ENCODE data around the gene SAMD9. TPM values are rescaled to one million over a fixed set of nuclear protein-coding genes. Genes with fewer than 3 reads are reported as not detected.

SAMD9 gene
- total RNA-seq, 1 donor from 2014 or later: 2.0 TPM

DNA sequence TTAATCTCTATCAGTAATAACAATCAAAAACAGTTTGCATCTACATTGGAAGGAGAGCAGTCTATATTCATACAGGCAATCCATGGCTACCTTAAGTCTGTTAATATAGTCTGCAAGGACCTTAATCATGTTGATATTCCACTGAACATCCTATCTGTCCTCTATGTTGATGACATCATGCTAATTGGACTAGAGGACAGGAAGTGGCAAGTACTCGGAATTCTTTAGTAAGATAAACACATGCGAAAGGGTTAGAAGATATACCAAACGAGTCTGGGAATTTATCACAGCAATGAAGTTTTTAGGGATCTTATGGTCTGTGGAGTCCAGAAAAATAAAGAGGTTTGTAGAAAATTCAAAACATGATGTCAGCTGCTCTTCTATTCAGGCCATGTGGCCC lies 41.7 kb upstream of the SAMD9 start:
- TF ChIP-seq, protein P1, sequence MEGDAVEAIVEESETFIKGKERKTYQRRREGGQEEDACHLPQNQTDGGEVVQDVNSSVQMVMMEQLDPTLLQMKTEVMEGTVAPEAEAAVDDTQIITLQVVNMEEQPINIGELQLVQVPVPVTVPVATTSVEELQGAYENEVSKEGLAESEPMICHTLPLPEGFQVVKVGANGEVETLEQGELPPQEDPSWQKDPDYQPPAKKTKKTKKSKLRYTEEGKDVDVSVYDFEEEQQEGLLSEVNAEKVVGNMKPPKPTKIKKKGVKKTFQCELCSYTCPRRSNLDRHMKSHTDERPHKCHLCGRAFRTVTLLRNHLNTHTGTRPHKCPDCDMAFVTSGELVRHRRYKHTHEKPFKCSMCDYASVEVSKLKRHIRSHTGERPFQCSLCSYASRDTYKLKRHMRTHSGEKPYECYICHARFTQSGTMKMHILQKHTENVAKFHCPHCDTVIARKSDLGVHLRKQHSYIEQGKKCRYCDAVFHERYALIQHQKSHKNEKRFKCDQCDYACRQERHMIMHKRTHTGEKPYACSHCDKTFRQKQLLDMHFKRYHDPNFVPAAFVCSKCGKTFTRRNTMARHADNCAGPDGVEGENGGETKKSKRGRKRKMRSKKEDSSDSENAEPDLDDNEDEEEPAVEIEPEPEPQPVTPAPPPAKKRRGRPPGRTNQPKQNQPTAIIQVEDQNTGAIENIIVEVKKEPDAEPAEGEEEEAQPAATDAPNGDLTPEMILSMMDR (IDR thresholded peaks at IDR 0.05; ENCODE audit: insufficient read depth, low read length, poor library complexity, severe bottlenecking): no peak
- Histone ChIP-seq H3K36me3 (ENCODE audit: control insufficient read depth, insufficient read depth, low read length) (no peaks in the 10 kb centered on the region), H3K4me3 (ENCODE audit: low read depth, low read length) (no peak overlapping the region), H3K27me3 (ENCODE audit: control insufficient read depth, insufficient read depth, low read length) (no peaks in the 10 kb centered on the region)
- no peak for DNase-seq (ENCODE audit: low read depth)

DNA sequence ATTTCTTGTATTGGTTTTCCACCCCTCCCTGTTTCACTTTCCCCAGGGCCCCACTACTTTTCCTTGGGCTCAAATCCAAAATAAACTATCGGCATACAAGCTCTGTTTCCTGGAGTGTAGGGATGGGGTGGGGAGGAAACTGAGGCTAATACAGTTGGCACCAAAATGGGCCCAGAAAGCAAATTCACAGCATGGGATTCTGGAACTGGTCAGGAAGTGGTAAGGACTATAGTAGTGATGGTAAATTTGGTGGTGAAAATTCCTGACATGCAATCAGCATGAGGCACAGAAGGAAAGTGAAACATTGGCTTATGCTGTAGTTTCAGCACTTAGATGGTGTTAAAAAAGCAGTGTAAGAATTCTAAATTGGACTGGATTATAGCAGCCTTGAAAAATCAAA lies 39.1 kb upstream of the SAMD9 start:
- H3K36me3 ChIP-seq (ENCODE audit: control insufficient read depth, insufficient read depth, low read length): no peaks in the 10 kb centered on the region
- TF ChIP-seq, protein P1 (IDR thresholded peaks at IDR 0.05; ENCODE audit: insufficient read depth, low read length, poor library complexity, severe bottlenecking): no peak
- no peak overlapping the region for H3K4me3 ChIP-seq (ENCODE audit: low read depth, low read length)
- H3K27me3 ChIP-seq (ENCODE audit: control insufficient read depth, insufficient read depth, low read length): no peaks in the 10 kb centered on the region
- no peak for DNase-seq (ENCODE audit: low read depth)

DNA sequence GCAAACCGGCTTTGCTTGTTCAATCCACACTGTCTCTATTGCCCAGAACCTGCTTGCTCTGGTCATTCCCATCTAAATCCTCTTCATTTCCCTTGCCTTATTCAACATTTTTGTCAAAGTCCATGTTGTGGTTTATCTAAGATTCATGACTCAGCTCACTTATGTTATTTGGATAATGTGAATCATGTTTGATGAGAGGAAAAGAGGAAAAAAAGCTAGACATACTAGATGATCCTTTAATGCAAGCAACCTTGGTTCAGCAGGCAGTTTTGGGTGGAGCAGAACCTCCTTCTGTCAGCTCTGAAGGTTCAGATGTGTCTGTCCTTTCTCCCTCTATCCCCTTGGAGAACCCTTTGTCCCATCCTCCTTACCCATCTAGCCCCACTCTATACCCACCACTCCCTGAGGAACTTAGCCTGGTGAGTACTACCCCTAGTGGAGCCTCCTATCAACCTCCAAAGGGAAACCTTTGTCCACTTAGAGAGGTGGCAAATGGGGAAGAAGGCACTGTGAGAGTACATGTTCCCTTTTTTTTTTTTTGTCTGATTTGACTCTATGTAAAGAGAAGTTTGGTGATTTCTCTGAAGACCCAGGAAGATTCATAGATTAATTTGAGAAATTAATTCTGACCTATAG lies 32.5 kb upstream of the SAMD9 start:
- DNase-seq (ENCODE audit: low read depth): no peak
- H3K4me3 ChIP-seq (ENCODE audit: low read depth, low read length): no peak overlapping the region
- TF ChIP-seq, protein P1 (IDR thresholded peaks at IDR 0.05; ENCODE audit: insufficient read depth, low read length, poor library complexity, severe bottlenecking): no peak
- H3K27me3 ChIP-seq (ENCODE audit: control insufficient read depth, insufficient read depth, low read length): peaks cover 3% of the 10 kb centered on the region
- H3K36me3 ChIP-seq (ENCODE audit: control insufficient read depth, insufficient read depth, low read length): no peaks in the 10 kb centered on the region

DNA sequence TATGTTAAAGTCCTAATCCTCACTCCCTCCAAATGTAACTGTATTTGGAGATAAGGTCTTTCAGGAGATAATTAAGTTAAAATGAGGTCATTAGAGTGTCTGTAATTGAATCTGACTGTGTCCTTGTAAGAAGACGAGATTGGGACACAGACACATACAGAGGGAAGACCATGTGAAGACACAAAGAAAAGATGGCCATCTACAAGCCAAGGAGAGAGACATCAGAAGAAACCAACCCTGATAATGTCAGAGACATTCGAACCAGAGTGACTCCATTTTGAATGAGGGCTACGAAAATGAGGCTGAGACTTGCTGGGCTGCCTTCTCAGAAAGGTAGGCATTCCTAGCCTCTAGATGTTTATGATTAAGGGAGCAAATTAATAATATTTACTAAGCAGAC lies 30.9 kb upstream of the SAMD9 start:
- Histone ChIP-seq H3K36me3 (ENCODE audit: control insufficient read depth, insufficient read depth, low read length) (no peaks in the 10 kb centered on the region), H3K4me3 (ENCODE audit: low read depth, low read length) (no peak overlapping the region), H3K27me3 (ENCODE audit: control insufficient read depth, insufficient read depth, low read length) (peaks cover 3% of the 10 kb centered on the region)
- TF ChIP-seq, protein P1 (IDR thresholded peaks at IDR 0.05; ENCODE audit: insufficient read depth, low read length, poor library complexity, severe bottlenecking): no peak
- no peak for DNase-seq (ENCODE audit: low read depth)

DNA sequence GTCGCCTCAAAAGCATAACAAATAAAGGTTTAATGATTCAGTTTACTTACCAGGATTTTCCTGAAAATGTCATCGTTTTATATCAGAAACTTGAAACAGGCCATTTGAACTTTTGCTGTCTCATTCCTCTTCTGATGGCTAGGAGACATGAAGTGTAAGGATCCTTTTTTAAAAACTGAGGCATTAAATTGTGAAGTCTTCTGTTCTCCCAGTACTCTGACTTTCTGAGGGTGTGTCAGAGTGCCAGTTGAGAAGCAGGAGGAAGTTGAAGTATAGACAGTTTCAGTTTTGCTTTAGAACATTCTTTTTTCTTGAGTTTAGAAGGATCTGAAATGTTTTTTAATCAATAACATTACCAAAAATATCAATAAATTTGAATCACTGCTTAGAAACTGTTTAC lies 30.4 kb upstream of the SAMD9 start, which contains the start of gene SAMD9L:
TSS of gene SAMD9L (minus strand) at position 242 of the 400 bp plus-strand sequence. CDS start 12,414 bp downstream, outside the sequence.
- no peak for DNase-seq (ENCODE audit: low read depth)
- no peaks in the 10 kb centered on the region for H3K36me3 ChIP-seq (ENCODE audit: control insufficient read depth, insufficient read depth, low read length)
- peaks cover 3% of the 10 kb centered on the region for H3K27me3 ChIP-seq (ENCODE audit: control insufficient read depth, insufficient read depth, low read length)
- TF ChIP-seq, protein P1 (IDR thresholded peaks at IDR 0.05; ENCODE audit: insufficient read depth, low read length, poor library complexity, severe bottlenecking): no peak
- no peak within 1 kb of the TSS for H3K4me3 ChIP-seq (ENCODE audit: low read depth, low read length)

DNA sequence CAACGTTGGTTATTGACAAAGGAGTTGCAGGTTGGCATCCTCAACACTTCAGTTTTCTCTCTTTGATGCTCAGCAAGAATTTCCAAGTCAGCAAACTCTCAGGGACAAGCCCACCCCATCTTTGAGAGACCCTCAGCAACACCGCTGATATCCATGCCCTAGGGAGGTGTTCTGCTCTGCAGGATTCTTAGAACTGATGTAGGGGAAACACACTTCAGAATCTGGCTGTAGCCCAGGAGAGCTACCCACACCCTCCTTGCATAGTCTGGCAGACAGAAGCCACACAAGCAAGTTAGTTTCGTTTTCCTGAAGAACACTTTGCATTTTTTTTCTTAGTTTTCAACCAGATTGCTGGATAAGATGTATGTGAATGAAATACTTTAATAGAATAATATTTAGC lies 29.6 kb upstream of the SAMD9 start:
- H3K36me3 ChIP-seq (ENCODE audit: control insufficient read depth, insufficient read depth, low read length): no peaks in the 10 kb centered on the region
- TF ChIP-seq, protein P1 (IDR thresholded peaks at IDR 0.05; ENCODE audit: insufficient read depth, low read length, poor library complexity, severe bottlenecking): no peak
- no peak for DNase-seq (ENCODE audit: low read depth)
- H3K27me3 ChIP-seq (ENCODE audit: control insufficient read depth, insufficient read depth, low read length): peaks cover 3% of the 10 kb centered on the region
- no peak overlapping the region for H3K4me3 ChIP-seq (ENCODE audit: low read depth, low read length)

Measured in kidney epithelial cell (primary cell).